NOMO-1 (cell line): Measurements from ENCODE around the gene CYP27B1.

ENCODE experiments used
- DNase-seq, 2 experiments: peaks; one replicate each; lab custom pipeline; 2025; ENCODE audit not compliant: unreplicated experiment in 2 of 2; lab: John Stamatoyannopoulos, UW

Gene CYP27B1

GRCh38 chr12:57766464-57767304 lies at the start of gene CYP27B1:
Gene CYP27B1 (minus strand): TSS chr12:57767078. CDS start chr12:57767041, 37 bp downstream.
- no peak for DNase-seq

GRCh38 chr12:57816001-57816854 lies 49.4 kb upstream of the CYP27B1 start:
- DNase-seq = no peak

GRCh38 chr12:57815177-57816000 lies 48.5 kb upstream of the CYP27B1 start:
- no peak for DNase-seq

GRCh38 chr12:57813971-57814772 lies 47.3 kb upstream of the CYP27B1 start:
- DNase-seq = no peak

DNA sequence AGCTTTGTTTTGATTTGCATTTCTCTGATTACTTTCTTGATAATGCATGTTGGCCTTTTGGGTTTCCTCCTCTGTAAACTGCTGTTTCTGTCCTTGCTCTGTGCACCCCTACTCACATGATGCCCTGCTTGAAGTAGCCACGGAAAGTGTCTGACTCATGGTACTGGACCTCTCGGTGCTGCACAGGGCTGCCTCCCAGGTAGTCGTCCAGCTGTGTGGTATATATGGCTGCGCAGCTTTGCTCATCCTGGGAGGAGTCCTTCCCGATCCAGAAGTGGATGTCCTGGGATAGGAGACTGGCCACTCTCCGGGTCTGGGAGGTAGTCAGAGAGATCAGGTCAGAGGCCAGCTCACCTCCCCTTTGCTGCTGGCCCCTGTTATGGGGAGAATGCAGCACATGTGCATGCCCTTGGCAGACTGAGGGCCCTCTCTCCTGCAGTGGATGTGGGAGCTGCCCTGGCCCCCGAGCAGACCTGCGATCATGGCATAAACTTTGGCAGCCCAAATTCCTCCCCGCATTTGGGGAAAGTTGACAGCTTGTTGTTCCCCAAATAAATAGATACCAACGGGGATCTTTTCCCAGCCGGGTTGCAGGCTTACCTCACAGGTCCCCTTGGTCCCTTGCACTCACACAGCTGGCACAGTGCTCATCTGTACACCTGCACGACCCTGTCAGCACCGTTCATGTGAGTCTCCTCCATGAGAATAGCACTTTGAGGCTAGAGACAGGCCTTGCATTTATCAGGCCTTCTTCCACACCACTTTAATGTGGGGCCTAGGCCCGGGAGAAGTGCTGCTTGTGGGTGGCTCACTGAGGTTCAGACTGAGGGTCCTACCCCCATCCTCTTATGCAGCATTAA lies 46.5 kb upstream of the CYP27B1 start:
- no peak for DNase-seq

DNA sequence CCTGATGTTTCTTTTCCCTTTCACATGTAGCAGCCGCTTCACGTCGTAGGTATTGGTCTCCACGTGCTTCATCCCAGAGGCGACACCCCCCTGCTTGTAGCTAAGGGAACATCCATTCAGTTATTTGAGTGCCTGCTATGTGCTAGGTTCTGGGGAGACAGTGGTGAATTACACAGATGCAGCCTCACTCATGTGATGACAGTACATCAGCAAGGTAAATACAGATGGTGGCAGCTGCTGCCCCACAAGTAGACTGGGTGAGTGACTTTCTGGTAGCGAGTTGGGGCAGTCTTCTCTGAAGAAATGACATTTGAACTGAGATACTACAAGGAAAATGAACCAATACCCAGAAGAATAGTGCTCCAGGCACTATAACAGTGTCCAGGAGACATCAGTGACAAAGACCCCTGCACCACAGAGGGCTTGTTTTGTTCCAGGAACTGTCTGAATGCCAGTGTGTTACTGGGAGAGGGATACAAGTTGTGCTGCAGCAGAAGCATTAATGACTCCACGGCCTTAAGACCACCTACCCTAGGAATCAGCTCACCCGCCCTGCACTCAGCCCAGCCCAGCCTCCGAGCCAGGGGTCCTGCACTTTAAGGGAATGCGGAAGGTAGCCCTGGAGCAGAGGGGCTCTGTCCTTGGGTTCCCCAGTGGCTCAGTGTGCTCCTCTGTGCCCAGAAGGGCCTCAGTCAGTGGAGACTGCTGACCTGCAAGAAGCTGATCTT lies 44.3 kb upstream of the CYP27B1 start:
- no peak for DNase-seq

DNA sequence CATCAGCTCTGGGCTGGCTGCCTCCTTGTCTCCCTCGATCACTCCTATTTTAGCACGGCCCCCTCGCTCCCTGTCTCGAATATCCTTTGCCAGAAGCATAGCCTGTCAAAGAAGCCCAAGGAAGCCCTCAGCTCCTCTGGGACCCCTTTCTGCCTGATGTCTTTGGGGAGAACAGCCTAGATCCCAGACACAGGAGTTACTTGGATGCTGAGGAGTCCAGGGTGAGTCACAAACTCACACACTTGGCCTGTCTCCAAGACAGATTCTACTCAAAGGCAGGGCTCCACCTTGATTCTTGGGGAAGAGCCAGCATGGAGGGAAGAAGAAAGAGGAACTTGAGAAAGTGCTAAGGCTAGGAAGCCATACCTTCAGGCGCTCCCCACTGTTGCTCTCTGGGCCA lies 43.6 kb upstream of the CYP27B1 start:
- no peak for DNase-seq

- DNase-seq = no peak
Observed at GRCh38 chr12:57809425-57809824, 42.5 kb upstream of the CYP27B1 start.

- no peak for DNase-seq
Observed at GRCh38 chr12:57808351-57808750, 41.5 kb upstream of the CYP27B1 start.

DNA sequence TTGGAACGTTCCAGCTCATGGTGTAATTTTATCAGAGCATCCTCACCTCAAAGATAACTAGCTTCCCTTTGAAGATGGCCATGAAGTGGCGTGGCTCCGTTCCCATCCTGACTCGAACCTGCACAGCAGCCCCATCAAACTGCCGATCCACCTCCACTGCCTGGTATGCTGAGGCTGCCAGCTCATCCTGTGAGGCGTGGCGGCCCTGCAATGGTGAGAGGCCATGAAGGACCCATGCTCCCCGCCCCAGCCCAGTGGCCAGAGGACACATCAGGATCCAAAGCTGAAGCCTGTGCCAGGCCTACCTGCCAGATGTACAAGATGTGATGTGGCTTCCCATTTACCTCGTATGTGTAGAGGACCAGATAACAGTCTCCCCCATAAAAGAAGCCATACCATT lies 40.4 kb upstream of the CYP27B1 start:
- DNase-seq = no peak

DNA sequence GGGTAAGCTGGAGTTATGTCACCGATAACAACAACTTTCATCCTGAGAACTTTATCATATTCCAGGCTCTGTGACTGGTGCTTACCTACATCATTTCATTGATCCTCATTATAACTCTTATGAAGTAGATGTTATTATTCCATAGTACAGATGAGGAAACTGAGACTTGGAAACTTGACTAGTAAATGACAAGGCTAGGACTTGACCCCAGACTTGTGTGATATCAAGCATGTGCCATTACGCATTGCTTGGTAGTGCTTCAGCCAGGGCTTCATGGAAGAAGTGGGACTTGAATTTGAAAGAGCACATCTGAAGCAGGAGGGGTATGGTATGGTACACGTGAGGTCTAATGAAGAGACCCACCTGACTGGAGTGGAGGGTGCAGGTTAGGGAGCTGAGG lies 39.8 kb upstream of the CYP27B1 start:
- DNase-seq = no peak

DNA sequence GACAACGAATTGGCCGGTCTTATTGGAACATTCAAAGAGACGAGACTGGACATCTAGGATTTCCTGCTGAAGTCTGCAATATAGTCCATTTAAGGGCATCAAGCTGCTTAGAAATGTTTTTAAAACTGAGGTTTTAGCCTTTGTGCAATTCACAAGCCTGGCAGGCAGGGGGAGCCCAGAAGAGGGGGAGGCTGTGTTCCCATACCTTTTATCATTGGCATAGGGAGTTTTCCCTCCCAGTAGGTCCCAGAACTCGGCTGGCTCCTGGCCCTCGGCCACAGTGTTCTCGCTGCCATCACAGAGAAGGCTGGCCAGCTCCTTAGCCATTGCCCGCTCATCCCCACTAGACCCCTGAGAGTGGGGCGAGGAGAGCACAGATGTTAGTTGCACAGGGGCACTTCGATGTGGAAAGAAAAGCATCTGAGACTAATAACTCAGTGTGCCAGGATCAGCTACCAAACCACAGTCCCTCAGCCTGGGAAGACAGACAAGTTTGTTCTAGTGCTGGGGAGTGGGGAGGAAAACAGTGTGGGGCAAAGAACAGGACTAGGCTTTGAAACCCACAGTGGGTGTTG lies 36.5 kb upstream of the CYP27B1 start:
- peak in 1 of 2 experiments; percentile 2 for DNase-seq

- DNase-seq = no peak
Observed at GRCh38 chr12:57802607-57803006, 35.7 kb upstream of the CYP27B1 start.

GRCh38 chr12:57800965-57801364 lies 34.1 kb upstream of the CYP27B1 start:
- no peak for DNase-seq

- peak in 1 of 2 experiments; percentile 42 for DNase-seq
Observed at GRCh38 chr12:57797933-57798332, 31.1 kb upstream of the CYP27B1 start.

- no peak for DNase-seq
Observed at GRCh38 chr12:57796996-57797395, 30.1 kb upstream of the CYP27B1 start.

- no peak for DNase-seq
Observed at GRCh38 chr12:57795354-57795753, 28.5 kb upstream of the CYP27B1 start.

GRCh38 chr12:57793920-57794319 lies 27.0 kb upstream of the CYP27B1 start:
- DNase-seq = no peak
